H9 (cell line): Measurements from ENCODE around the gene DCAF15. TPM values are rescaled to one million over a fixed set of nuclear protein-coding genes. Genes with fewer than 3 reads are reported as not detected.

ENCODE experiments used
- DNase-seq: peaks from one replicate; pipeline ENCODE4 v3.0.0-alpha.2; 2017
- H2AFZ ChIP-seq: one replicate; pipeline ENCODE4 v1.6.1; 2013; ENCODE audit warnings: mild to moderate bottlenecking, low read length, control low read depth, moderate library complexity
- H2AK5ac ChIP-seq: 2 replicates; pipeline ENCODE4 v1.6.1; 2013; ENCODE audit warnings: low read length, control low read depth, mixed read lengths; ENCODE audit not compliant: insufficient read length
- H2BK120ac ChIP-seq: one replicate; pipeline ENCODE4 v1.6.1; 2013; ENCODE audit warnings: low read depth, mild to moderate bottlenecking, low read length, control low read depth, inconsistent platforms; ENCODE audit not compliant: poor library complexity, severe bottlenecking
- H2BK12ac ChIP-seq: 2 replicates; pipeline ENCODE4 v1.6.1; 2013; ENCODE audit warnings: low read length, control low read depth, mixed read lengths, low read depth; ENCODE audit not compliant: insufficient read length
- H2BK15ac ChIP-seq: 2 replicates; pipeline ENCODE4 v1.6.1; 2013; ENCODE audit warnings: low read depth, low read length, control low read depth
- H2BK20ac ChIP-seq: one replicate; pipeline ENCODE4 v1.6.1; 2013; ENCODE audit warnings: low read depth, mild to moderate bottlenecking, low read length, control low read depth, inconsistent platforms; ENCODE audit not compliant: poor library complexity, severe bottlenecking
- H2BK5ac ChIP-seq: 2 replicates; pipeline ENCODE4 v1.6.1; 2013; ENCODE audit warnings: low read length, control low read depth, mixed read lengths; ENCODE audit not compliant: insufficient read length
- H3K14ac ChIP-seq: 2 replicates; pipeline ENCODE4 v1.6.1; 2013; ENCODE audit warnings: low read length, control low read depth; ENCODE audit not compliant: insufficient read depth
- H3K18ac ChIP-seq: 2 replicates; pipeline ENCODE4 v1.6.1; 2013; ENCODE audit warnings: low read depth, mild to moderate bottlenecking, mixed read lengths, low read length, control low read depth; ENCODE audit not compliant: insufficient read length
- H3K23ac ChIP-seq: 2 replicates; pipeline ENCODE4 v1.6.1; 2013; ENCODE audit warnings: low read length, control low read depth, mixed read lengths, low read depth; ENCODE audit not compliant: insufficient read length
- H3K23me2 ChIP-seq: 2 replicates; pipeline ENCODE4 v1.6.1; 2013; ENCODE audit warnings: low read depth, mild to moderate bottlenecking, mixed read lengths, low read length, control low read depth; ENCODE audit not compliant: insufficient read length, poor library complexity, severe bottlenecking
- H3K27ac ChIP-seq: 2 replicates; pipeline ENCODE4 v1.5.1; 2013; ENCODE audit warnings: low read length, control low read depth, mixed read lengths, low read depth; ENCODE audit not compliant: insufficient read length
- H3K27me3 ChIP-seq: 2 replicates; pipeline ENCODE4 v1.6.1; 2013; ENCODE audit warnings: low read length, control low read depth, inconsistent platforms; ENCODE audit not compliant: insufficient read depth
- H3K4ac ChIP-seq: 2 replicates; pipeline ENCODE4 v1.6.1; 2013; ENCODE audit warnings: low read depth, mild to moderate bottlenecking, control low read depth, inconsistent platforms, low read length, moderate library complexity
- H3K4me1 ChIP-seq: 2 replicates; pipeline ENCODE4 v1.6.1; 2013; ENCODE audit warnings: low read length, control low read depth, inconsistent platforms; ENCODE audit not compliant: insufficient read depth
- H3K4me2 ChIP-seq: 2 replicates; pipeline ENCODE4 v1.6.1; 2013; ENCODE audit warnings: low read length, control low read depth, mixed read lengths; ENCODE audit not compliant: insufficient read length, insufficient read depth
- H3K56ac ChIP-seq: 2 replicates; pipeline ENCODE4 v1.6.1; 2013; ENCODE audit warnings: low read depth, mild to moderate bottlenecking, mixed read lengths, low read length, control low read depth; ENCODE audit not compliant: insufficient read length
- H3K79me1 ChIP-seq: 2 replicates; pipeline ENCODE4 v1.6.1; 2013; ENCODE audit warnings: low read depth, mild to moderate bottlenecking, moderate library complexity, low read length, control low read depth, inconsistent platforms; ENCODE audit not compliant: insufficient read depth, poor library complexity, severe bottlenecking
- H3K79me2 ChIP-seq: 2 replicates; pipeline ENCODE4 v1.6.1; 2013; ENCODE audit warnings: low read length, control low read depth, inconsistent platforms; ENCODE audit not compliant: insufficient read depth
- H3K9ac ChIP-seq: 2 replicates; pipeline ENCODE4 v1.6.1; 2013; ENCODE audit warnings: low read length, control low read depth, mixed read lengths; ENCODE audit not compliant: insufficient read length; ENCODE audit errors: extremely low read depth
- H3K9me3 ChIP-seq: one replicate; pipeline ENCODE4 v1.6.1; 2013; ENCODE audit warnings: low read depth, low read length, inconsistent platforms; ENCODE audit not compliant: control insufficient read depth
- H3T11ph ChIP-seq: one replicate; pipeline ENCODE4 v1.6.1; 2013; ENCODE audit warnings: mild to moderate bottlenecking, low read length, control low read depth, inconsistent platforms
- H4K20me1 ChIP-seq: one replicate; pipeline ENCODE4 v1.6.1; 2013; ENCODE audit not compliant: control insufficient read depth, insufficient read length, insufficient read depth
- H4K5ac ChIP-seq: 2 replicates; pipeline ENCODE4 v1.6.1; 2013; ENCODE audit warnings: low read depth, mild to moderate bottlenecking, mixed read lengths, low read length, control low read depth; ENCODE audit not compliant: insufficient read length
- H4K8ac ChIP-seq: replicated peaks from 2 replicates; pipeline ENCODE4 v1.6.1; 2013; ENCODE audit warnings: low read length, control low read depth, mixed read lengths, low read depth; ENCODE audit not compliant: insufficient read length
- H4K91ac ChIP-seq: 2 replicates; pipeline ENCODE4 v1.6.1; 2013; ENCODE audit warnings: low read depth, mild to moderate bottlenecking, moderate library complexity, mixed read lengths, low read length, control low read depth; ENCODE audit not compliant: insufficient read length
- H3K27ac Mint-ChIP-seq, 3 experiments: 2 replicates in 2 of 3; 3 replicates in 1 of 3; pipeline ENCODE4 v1.8.0; 2020 to 2021; ENCODE audit warnings: mixed read lengths in 3 of 3, mild to moderate bottlenecking in 1 of 3, moderate library complexity in 1 of 3
- H3K27me3 Mint-ChIP-seq: 2 replicates; pipeline ENCODE4 v1.8.0; 2021; ENCODE audit warnings: low read depth, mild to moderate bottlenecking, moderate library complexity, mixed read lengths
- H3K36me3 Mint-ChIP-seq, 3 experiments: 2 replicates in 2 of 3; 3 replicates in 1 of 3; pipeline ENCODE4 v1.8.0; 2020 to 2021; ENCODE audit warnings: low read depth in 3 of 3, mixed read lengths in 3 of 3; ENCODE audit not compliant: insufficient read depth in 1 of 3
- H3K4me1 Mint-ChIP-seq, 2 experiments: 2 replicates each; pipeline ENCODE4 v1.8.0; 2020; ENCODE audit warnings: mixed read lengths in 2 of 2
- H3K4me3 Mint-ChIP-seq, 2 experiments: 2 replicates in 1 of 2; 3 replicates in 1 of 2; pipeline ENCODE4 v1.8.0; 2020 to 2021; ENCODE audit warnings: mild to moderate bottlenecking in 2 of 2, mixed read lengths in 2 of 2, moderate library complexity in 1 of 2
- H3K9me3 Mint-ChIP-seq, 2 experiments: 2 replicates in 1 of 2; 3 replicates in 1 of 2; pipeline ENCODE4 v1.8.0; 2020; ENCODE audit warnings: mild to moderate bottlenecking in 2 of 2, mixed read lengths in 2 of 2, moderate library complexity in 1 of 2
- WGBS: extraction: QIAGEN DNeasy Blood & Tissue Kit; methylation state at CpG from one replicate; pipeline ENCODE4 v1.1.7; 2013; ENCODE audit warnings: missing lambda C conversion rate, low lambda C conversion rate, mixed read lengths; ENCODE audit not compliant: insufficient read length; ENCODE audit errors: extremely low coverage; 5-methylcytosine and 5-hydroxymethylcytosine counted together
- total RNA-seq: library from RNA; stranded (reverse); gene quantifications from 2 replicates; pipeline ENCODE4 v1.2.1, GENCODE V29; 2021
- TF ChIP-seq, protein P1 (sequence below): fragments of 200-600 bp; sonication (generic); conservative IDR thresholded peaks from 3 replicates; pipeline ENCODE4 v1.8.0; 2021; ENCODE audit warnings: antibody characterized with exemption, mild to moderate bottlenecking

The DCAF15 gene
- total RNA-seq, 1 experiment from 2014 or later, result 82.5 TPM

GRCh38 chr19:13934785-13935109, 17.6 kb upstream of the DCAF15 start:
- Histone ChIP-seq H2BK120ac (no peak overlapping the region), H4K8ac (no peak overlapping the region), H3K27me3 (no peaks in the 10 kb centered on the region), H4K5ac (peak overlapping the region; percentile 11), H3K79me2 (no peaks in the 10 kb centered on the region), H3K79me1 (no peaks in the 10 kb centered on the region), H3K27ac (no peak overlapping the region), H4K91ac (no peak overlapping the region), H2BK5ac (no peak overlapping the region), H2AK5ac (no peak overlapping the region), H3K23ac (no peak overlapping the region), H3K4ac (no peak overlapping the region), H2BK20ac (no peak overlapping the region), H3K23me2 (no peaks in the 10 kb centered on the region), H3K4me1 (peaks cover 3% of the 10 kb centered on the region; the same call in 1 of the 2 replicates), H3T11ph (no peak overlapping the region), H2BK12ac (no peak overlapping the region), H2BK15ac (no peak overlapping the region), H3K18ac (no peak overlapping the region), H3K9ac (no peak overlapping the region), H3K56ac (no peak overlapping the region), H3K4me2 (no peak overlapping the region), H3K14ac (no peak overlapping the region), H3K9me3 (no peaks in the 10 kb centered on the region), H4K20me1 (peaks cover 5% of the 10 kb centered on the region), H2AFZ (no peak overlapping the region)
- Mint-ChIP-seq H3K4me3 (no peak overlapping the region), H3K27ac (no peak overlapping the region), H3K9me3 (no peaks in the 10 kb centered on the region), H3K4me1 (peaks cover 14 to 29% of the 10 kb centered on the region in 2 experiments), H3K36me3 (no peaks in the 10 kb centered on the region; a peak in 1 of 7 replicates), H3K27me3 (no peaks in the 10 kb centered on the region; the same call in 1 of the 2 replicates)
- DNase-seq, result no peak
- no CpG with 5 or more reads among the region's 2 CpGs for WGBS
- TF ChIP-seq, protein P1, sequence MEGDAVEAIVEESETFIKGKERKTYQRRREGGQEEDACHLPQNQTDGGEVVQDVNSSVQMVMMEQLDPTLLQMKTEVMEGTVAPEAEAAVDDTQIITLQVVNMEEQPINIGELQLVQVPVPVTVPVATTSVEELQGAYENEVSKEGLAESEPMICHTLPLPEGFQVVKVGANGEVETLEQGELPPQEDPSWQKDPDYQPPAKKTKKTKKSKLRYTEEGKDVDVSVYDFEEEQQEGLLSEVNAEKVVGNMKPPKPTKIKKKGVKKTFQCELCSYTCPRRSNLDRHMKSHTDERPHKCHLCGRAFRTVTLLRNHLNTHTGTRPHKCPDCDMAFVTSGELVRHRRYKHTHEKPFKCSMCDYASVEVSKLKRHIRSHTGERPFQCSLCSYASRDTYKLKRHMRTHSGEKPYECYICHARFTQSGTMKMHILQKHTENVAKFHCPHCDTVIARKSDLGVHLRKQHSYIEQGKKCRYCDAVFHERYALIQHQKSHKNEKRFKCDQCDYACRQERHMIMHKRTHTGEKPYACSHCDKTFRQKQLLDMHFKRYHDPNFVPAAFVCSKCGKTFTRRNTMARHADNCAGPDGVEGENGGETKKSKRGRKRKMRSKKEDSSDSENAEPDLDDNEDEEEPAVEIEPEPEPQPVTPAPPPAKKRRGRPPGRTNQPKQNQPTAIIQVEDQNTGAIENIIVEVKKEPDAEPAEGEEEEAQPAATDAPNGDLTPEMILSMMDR, result no peak
